ENCODE results near the gene MAB21L4. TPM values are rescaled to one million over a fixed set of nuclear protein-coding genes. Genes with fewer than 3 reads are reported as not detected.

The MAB21L4 gene
- total RNA-seq (2014; rRNA removed; shearing (Covaris generic)): not detected in 2 replicates
- polyA plus RNA-seq (2014; cell fraction: nucleus; rRNA removed): not detected in 2 replicates

DNA sequence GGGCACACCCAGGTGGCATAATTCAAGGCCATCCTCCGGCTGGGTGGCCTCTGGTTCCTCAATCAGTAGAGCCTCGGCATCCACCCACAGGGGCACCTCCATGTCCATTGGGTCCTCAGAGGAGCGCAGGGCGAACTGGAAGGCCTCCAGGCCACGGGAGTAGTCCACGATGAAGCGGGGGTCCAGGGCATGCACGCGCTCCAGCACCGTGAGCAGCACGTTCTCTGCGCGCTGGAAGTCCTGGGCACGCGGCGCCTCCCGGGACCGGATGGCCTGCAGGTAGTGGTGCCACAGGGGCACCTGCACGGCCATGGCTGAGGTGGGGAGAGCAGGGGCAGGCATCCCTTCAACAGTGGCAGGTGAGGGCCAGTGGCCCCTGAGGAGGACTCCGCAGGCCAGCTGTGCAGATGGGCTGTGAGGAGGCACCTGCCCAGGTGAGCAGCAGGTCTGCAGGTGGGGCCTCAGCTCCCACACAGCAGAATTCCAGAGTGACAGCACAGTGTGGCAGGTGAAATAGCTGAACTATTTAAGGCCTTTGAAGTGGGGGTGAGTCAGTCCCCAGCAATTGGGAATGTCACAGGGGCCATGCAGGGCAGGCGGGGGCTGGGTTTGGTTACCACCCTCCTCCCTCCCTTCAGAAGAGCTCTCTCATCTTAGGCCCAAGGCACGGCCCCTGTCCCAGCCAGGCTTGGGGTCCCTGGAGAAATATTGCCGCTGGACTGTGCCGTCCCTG is at the start of gene MAB21L4:
MAB21L4 (minus strand) TSS at position 501 of the 733 bp plus-strand sequence; CDS start at position 342, 159 bp downstream.
- DNase-seq (ENCODE audit: extremely low read depth, low read depth): no peak

DNA sequence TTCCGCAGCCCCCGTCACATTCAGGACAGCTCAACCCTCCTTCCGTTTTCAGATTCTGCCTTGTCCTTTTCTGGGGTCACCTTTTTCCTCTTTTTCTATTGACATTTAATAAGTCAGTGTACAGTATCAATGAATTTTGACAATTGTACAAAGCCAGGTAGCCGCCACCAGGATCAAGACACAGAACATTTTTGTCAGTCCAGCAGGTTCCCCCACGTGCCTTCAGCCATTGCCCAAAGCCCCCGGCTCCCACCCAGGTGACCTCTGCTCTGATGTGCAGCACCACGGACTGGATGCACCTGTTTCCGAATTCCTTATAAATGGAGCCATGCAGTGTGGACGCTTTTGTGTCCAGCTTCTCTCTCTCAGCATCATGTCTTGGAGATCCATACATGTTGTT is 40.1 kb upstream of the MAB21L4 start:
- DNase-seq (ENCODE audit: extremely low read depth, low read depth): no peak

DNA sequence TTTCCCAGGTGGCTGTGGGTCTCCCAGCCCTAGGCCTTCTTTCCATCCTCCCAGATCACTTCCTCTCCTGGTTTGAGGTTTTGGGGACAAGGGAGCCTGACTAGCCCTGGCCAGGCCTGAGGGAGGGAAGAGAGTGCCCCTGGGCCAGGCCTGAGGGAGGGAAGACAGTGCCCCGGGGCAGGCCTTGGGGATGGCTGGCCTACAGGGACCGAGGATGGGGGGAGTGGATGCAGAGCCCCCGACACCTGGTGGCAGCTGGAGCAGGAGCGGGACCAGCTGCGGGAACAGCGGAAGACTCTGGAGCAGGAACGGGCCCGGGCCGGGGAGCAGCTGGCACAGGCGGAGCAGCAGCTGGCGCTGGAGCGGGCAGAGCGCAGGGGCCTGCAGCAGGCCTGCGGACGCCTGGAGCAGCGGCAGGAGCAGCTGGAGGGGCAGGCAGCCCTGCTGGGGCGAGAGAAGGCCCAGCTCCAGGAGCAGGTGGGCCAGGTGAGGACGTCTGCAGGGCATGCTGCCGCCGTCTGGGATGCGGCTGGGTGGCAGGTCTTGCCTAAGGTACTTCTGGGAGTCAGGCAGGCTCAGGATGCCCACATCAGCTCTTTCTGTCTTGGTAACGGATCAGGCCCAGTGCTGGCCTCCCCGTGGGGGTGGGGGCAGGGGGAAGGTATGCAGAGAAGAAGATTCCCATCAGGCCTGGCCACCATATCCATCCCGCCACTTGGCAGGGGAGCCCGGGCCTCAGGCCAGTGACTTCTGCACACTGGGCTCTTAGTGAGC is 39.3 kb upstream of the MAB21L4 start:
- no peak for DNase-seq (ENCODE audit: extremely low read depth, low read depth)

DNA sequence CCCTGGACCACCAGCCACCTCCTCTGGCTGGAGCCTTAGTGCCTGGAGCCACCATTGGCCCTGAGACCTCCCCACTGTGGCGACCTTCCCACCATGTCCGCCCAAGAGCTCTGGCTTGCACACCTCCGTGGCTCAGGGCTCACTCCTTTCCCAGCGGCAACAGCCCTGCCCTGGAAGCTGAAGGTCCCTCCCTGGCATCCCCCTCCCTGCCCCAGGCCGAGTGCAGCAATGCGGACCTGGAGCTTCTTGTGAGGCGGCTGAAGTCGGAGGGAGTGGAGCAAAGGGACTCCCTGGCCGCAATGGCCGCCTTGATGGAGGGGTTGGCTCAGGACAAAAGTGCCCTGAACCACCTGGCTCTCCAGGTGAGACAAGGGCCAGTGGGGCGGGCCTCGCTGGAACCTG is 38.7 kb upstream of the MAB21L4 start:
- DNase-seq (ENCODE audit: extremely low read depth, low read depth): no peak

DNA sequence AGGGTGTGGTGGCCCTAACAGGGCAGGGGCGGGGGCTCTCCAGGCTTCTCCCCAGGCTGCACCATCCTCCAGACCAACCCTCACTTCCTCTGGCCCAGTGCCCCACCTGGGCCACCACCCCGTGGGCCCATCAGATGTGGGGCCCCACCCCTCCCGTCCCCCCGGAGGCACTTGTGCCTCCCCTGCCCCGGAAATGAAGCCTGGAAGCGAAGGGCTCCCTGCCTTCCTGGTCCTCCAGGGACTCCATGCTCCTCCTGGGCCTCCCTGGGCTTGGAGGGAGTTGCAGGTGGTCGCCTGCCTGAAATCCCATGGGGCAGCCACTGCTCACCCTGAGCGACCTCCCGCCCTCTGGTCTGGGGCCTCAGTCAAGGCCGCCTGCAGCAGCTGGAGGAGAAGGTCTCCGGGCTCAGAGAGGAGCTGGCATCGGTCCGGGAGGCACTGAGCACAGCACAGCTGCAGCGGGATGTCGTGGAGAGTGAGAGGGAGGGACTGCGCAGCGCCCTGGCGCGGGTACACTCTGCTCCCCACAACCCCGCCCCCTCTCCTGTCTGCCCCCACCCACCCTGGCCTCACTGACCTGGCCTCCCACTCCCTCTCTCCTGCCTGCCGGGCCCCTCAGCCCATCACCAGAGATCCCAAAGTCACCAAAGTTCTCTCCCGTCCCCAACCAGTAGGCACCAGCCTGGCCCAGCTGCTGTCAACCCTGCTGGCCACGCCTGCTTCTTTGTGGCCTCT is 38.2 kb upstream of the MAB21L4 start:
- no peak for DNase-seq (ENCODE audit: extremely low read depth, low read depth)

DNA sequence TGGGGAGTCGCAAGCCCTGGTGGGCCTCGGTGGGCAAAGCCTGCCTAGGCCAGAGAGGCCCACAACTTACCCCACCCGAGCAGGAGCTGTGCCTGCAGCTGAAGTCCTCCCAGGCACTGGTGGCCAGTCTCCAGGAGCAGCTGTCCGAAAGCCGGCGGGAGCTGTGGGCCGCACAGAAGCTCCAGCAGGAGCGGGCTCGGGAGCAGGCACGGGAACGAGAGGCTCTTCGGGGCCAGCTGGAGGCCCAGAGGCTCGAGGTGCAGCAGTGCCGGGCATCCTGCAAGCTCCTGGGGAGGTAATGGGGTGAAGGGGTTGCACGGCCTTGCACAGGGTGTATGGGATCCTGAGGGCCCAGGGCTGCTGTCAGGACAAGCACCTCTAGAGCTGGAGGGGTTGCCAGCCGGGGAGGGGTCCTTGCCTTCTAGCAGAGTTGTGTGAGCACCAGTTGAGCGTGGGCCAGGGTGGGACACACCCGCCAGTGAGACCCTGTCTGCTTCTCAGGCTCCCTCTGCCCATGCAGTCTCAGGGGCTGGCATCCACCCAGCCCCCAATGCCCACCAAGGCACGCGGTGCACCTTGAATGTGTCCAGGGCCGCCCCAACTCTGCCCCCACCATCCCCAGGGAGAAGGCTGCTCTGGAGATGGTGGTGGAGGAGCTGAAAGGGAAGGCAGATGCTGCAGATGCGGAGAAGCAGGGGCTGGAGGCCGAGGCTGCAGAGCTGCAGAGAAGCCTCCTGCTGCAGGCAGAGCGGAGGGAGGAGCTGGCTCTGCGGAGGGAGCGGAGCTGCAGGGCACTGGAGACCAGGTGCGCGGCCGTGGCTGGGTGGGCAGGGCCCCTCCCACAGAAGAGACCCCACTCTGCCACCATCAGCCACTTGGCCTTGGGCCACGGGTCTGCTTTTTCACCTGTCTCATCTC is 37.4 kb upstream of the MAB21L4 start:
- DNase-seq (ENCODE audit: extremely low read depth, low read depth): no peak

DNA sequence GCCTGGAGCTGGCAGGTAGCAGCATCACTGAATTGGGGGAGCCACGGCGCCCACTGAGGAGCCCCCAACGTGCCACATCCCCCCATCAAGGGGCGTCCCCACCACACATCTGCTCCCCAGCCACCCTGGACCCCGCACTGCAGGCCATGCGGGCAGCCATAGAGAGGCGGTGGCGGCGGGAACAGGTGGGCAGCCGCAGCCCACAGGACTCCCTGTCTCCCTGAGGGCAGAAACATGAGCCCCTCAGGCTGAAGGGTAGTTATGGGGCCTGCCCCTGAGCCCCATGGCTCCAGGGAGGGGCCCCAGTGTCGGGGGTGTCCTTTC is 36.7 kb upstream of the MAB21L4 start:
- no peak for DNase-seq (ENCODE audit: extremely low read depth, low read depth)

DNA sequence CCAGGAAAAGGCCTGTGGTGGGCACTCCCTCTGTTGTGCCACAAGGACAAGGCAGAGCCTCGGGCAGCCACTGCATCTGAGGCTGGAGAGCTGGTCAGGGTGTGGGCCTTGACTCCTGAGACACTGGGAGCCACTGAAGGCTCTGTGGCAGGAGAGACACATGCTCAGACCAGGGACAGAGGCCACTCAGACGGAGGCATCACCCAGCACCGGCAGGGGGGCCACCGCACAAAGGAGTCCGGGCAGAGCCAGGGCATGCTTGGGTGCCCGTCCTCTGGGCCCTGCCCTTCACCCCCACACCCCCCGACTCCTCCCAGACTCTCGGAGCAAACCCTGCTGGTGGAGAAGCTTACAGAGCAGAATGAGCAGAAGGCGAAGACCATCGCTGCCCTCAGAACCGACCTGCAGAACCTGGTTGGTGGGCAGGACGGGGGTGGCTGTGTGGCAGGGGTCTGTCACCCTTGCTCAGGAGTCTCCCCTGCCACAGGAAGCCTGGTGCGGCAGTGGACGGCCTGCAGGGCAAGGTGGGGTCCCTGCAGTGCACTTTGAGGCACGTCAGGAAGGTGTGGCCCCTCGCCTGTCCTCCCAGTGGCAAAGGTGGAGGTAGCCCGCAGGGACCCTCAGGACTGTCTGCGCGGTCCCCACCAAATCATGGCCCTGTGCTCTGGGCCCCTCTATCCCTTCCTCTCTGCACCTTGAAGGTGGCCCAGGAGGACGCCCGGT is 36.2 kb upstream of the MAB21L4 start:
- DNase-seq (ENCODE audit: extremely low read depth, low read depth): no peak

DNA sequence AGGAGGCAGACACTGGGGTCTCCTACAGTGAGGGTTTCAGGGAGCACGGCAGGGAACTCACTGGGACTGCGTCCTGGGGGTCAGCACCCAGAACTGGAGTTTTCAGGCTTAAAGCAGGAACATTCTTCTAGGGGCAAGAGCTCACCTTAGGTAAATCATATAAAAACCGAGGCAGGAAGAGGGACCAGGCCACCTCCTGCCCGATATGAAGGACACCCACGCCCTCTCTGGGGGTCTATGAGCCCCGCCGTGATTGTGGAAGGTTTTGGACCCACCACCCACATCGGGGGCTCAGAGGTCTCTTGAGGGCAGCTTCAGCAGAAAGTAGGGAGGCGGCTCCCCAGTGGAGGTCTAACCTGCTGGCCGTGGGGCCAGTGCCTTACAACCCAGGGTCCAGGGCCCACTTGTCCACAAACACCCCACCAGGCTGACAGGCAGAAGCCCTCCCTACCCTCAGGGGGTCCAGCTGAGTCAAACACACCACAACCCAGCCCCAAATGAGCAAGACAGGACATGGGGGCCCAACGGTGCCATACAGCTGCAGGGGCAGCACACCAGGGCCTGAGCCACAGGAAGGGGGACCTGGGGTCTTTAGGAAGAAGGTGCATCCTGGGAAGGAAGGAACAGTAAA is 35.5 kb upstream of the MAB21L4 start:
- no peak for DNase-seq (ENCODE audit: extremely low read depth, low read depth)

DNA sequence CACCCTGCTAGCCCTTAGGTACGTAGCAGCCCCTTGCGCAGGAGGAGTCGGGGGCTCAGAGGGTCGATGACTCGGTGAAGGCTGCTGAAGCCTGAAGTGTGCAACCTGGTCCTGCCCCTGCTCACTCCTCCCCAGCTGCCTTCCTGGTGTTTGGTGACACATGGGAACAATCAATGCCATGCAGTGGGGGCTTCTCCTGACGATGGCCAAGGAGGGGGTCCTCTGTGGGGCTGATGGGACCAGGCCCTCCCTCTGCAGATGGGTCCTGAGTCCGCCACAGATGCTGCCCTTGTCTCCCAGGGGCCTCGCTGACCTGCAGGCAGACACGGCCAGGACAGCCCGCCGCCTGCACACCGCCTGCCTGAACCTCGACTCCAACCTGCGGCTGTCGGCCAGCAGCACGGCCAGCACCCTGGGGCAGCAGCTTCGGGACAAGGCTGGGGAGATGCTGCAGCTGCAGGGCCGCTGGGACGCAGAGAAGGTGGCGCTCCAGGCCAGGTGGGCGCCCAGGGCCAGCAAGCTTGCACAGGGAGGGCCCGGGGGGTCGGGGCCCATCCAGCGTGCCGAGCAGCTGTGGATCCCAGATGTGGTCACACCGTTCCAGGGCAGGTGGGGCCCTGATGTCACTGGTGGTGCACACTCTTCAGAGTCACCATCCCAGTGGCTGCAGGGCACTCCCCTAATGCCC is 34.8 kb upstream of the MAB21L4 start:
- no peak for DNase-seq (ENCODE audit: extremely low read depth, low read depth)

DNA sequence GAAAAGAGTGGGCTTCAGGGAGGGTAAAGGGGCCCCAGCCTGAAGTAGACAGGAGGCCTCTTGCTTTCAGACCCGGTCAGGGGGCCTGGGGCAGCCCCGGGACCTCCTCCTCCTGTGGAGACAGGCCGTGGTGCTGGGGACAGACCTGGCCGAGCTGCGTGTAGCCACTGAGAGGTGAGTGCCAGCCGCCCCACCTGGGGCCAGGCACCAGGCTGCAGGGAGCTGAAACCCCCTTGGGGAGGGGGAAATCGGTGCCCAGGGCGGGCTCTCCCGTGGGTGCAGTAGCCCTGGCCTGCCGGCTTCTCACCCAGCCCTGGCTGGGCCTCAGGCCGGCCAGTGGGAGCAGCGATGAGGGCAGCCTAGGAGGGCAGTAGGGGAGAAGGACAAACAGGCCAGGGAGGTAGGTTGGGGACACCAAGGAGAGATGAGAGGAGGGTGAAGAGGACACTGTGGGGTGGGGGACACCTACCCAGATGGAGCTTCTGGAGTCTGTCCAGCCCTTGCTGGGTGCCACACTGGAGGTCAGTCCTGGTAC is 34.2 kb upstream of the MAB21L4 start:
- DNase-seq (ENCODE audit: extremely low read depth, low read depth): no peak

DNA sequence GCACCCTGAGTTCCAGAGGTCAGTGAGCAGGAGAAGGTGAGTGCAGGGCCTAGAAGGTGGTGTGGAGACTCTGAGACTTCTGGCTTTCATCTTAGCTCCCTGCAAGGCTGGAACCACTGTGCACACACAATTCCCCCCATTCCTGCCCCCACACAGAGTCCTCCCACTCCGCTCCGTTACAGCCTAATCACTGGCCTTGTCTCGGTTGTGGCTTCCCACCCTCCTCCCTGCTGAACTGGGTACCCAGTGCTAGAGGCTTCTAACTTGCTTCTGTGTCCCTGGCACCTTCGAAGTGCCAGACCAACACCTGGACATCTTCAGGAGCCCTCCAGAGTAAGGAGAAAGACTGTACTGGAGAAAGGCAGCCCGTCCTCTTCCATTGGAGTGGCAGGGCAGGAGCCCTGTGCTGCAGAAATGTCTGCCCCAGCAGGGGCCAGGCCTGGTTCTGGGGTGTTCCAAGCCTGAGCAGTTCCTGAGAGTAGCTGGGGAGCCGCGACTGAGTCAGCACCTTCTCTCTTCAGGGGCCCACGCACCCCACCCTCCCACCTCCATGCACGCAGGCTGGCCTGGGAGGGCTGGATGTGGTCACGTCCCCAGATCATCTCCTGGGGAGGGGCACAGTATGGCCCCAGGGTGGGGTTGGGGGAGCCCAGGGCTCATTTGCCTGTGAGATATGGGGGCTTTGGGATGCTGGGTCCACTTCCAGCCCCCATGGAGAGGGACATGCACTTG is 33.6 kb upstream of the MAB21L4 start:
- DNase-seq (ENCODE audit: extremely low read depth, low read depth): no peak

DNA sequence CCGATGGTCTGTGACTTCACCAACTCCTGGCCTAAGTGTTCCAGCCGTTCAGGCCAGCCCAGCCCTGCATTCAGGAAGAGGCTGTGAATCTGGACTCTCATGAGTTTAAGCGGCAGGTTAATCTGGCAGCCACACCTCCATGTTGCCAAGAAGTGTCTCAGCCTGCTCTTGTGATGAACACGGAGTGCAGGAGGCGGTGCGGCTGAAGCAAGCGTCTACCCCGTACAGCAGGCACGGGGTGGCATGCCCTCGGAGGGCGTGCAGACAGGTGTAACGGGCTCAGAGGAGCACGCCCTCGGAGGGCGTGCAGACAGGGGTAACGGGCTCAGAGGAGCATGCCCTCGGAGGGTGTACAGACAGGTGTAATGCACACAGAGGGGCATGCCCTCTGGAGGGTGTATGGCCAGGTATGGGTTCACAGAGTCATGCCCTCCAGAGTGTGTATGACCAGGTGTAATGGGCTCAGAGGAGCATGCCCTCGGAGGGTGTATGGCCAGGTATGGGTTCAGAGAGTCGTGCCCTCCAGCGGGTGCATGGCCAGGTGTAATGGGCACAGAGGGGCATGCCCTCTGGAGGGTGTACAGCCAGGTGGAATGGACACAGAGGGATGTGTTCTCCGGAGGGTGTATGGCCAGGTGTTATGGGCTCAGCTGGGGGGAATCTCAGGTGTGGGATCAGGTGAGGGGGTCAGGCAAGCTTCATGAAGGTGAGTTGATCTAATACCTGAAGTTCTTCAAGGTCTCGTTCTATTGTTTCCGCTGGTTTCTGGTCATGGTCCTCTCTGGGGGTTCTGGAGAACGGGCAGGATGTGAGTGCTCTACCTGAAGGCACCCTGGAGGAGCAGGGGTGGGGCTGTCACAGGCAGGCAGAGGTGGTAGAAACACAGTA is 32.8 kb upstream of the MAB21L4 start:
- DNase-seq (ENCODE audit: extremely low read depth, low read depth): no peak

DNA sequence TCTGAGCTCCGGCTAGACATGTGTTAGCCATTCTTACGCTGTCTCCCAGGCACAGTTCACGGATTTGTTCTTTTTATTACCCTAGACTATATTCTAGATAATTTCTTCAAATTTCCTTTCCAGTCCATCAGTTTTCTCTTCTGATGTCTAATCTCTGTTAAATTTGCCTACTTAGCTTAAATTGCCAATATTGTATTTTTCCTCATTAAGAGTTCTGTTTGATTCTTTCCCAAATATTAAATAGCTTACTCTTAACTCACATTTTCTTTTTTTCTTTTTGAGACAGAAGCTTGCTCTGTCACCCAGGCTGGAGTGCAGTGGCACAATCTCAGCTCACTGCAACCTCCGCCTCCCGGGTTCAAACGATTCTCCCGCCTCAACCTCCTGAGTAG is 31.4 kb upstream of the MAB21L4 start:
- no peak for DNase-seq (ENCODE audit: extremely low read depth, low read depth)

DNA sequence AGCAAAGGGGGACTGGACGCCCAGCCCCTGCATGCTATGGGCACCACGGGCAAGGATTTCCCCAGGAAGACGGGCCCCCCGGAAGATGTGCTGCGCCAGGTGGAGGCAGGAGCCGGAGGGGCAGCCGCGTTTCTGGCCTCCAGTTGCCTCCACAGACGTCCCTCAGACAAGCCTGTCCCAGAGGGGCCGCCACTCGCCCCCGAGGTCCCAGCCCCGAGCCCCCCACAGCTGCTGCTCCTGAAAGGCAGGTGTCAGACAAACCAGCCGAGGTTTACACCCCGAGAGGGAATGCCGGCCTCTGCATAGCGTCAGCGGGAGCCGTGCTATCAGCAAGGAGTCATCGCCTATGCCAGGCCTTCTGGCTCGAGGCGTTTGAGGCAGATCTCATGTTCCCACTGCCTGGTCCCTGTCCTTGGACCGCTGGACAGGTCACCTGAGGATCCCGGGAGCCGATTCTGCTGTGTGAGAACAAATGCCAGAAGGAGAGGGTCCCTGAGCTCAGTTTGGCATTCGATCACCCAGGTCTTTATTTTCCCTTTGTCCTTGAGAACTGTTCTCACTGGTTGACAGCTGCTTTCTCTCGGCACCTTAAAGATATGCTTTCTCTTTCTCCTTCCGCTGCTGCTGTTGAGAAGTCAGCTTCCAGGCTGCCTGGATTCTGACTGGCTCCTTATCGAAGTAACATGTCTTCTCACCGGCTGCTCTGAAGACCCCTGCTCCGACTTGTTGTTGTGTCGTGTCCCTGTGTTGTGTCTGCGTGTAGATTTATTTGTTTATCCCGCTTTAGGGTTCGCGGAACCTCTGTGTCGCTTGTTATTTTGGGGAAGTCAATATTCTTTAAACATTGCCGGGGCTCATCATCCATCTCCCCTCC is 30.8 kb upstream of the MAB21L4 start:
- DNase-seq (ENCODE audit: extremely low read depth, low read depth): no peak
